Testis (tissue), 2 donors: ENCODE results near the gene WNK1.

ENCODE experiments used
- CTCF ChIP-seq, 3 experiments: fragments of 450-650 bp in 2 of 3; fragments of 200-600 bp in 1 of 3; sonication (generic) in 1 of 3; IDR thresholded peaks; one replicate each; pipeline ENCODE4 v1.5.1; 2016 to 2019; ENCODE audit warnings: antibody characterized with exemption in 3 of 3, mild to moderate bottlenecking in 2 of 3, moderate library complexity in 1 of 3
- POLR2A ChIP-seq: fragments of 450-650 bp; IDR thresholded peaks from one replicate; pipeline ENCODE4 v1.6.1; 2017; ENCODE audit warnings: antibody characterized with exemption, mild to moderate bottlenecking, moderate library complexity

- no peak for TF ChIP-seq POLR2A
- TF ChIP-seq CTCF (IDR thresholded peaks at IDR 0.05): no peak
Measured at GRCh38 chr12:754473-754820, 2.1 kb downstream of the WNK1 start.
